DOHH2 (cell line): Measurements from ENCODE around the gene PRR23B.

Source experiments
- CTCF ChIP-seq: fragments of 200-600 bp; sonication (generic); IDR thresholded peaks from one replicate; pipeline ENCODE4 v1.5.1; 2014; ENCODE audit warnings: antibody characterized with exemption, mild to moderate bottlenecking, low read depth, low read length; ENCODE audit not compliant: poor library complexity, severe bottlenecking
- EZH2phosphoT487 ChIP-seq: fragments of 200-600 bp; sonication (generic); IDR thresholded peaks from 2 replicates; pipeline ENCODE4 v1.6.1; 2017; ENCODE audit warnings: borderline replicate concordance, mild to moderate bottlenecking, antibody characterized with exemption, low read length, moderate library complexity, mixed read lengths

- TF ChIP-seq CTCF (no peak), EZH2phosphoT487 (no peak)
Measured at GRCh38 chr3:138985932-138986331, 34.8 kb downstream of the PRR23B start.
